Measurements from ENCODE around the gene AGBL4.

The AGBL4 gene

DNA sequence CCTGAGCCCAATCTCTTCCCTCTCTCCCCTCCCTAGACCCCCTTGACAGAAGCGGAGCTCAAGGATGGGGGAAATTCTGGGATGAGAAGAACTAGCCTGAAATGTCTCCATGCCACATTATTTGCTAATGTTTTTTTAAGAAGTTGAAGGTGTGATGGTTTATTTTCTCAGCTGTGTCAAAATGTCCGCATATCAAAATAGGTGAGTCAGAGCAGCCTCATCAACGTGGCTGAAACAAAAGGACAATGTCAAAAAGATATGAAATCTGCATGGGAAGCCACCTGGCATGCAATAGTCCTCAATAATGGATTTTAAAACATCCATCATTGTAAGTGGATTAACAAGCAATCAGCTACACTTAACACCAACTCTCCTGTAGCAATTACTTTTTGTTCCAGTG lies 1348.5 kb downstream of the AGBL4 start:
- DNase-seq, result no peak

DNA sequence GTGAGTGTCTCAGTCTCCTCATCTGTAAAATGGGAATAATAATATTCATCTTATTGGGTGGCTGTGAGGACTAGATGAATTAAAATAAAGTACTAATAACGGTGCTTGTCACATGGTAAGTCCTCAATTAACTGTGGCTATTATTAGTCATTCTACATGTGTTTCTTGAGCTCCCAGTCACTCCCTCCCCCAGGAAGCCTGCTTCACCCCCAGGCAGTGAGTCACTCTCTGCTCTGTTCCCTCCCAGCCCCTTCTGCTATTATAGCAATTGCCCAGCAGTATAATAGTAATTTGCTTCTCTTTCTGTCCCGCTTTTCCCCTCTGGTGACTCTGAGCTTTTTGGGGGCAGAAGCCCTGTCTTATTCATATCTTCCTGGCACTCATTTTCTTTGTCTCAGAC lies 1349.1 kb downstream of the AGBL4 start:
- DNase-seq, result no peak

DNA sequence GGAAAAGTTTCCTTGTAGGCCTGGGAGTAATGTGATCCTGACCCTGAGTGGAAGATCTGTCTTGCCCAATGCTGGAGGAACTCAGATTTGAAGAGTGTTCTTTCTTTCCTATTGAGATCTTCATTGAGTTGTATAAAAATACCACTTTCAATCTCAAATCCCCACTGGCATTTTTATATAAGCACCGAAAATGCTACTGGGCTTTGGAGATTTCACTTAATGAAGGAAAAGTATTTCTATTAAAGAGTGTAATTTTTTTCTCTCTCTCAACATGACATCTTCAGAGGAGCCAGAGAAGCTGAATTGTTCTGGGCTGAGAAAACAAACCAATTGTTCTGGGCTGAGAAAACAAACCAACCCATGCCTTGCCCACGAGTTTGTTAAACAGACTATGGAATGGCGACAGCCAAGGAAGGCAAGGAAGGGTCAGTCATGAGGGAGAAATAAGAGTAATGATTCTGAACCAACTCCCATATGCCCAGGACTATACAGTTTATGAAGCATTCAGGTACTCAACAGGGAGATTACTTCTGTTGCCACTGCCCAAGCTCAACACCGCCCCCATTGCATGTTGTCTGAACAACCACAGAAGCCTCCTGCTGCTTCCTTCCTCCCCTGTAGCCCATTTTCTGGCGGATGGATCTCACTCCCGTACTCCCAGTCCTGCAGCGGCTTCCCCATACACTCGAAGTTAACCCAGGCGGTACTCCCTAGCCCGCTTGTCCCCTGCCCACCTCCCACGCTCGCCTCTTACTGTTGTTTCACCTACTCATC lies 1350.2 kb downstream of the AGBL4 start:
- DNase-seq, result no peak

DNA sequence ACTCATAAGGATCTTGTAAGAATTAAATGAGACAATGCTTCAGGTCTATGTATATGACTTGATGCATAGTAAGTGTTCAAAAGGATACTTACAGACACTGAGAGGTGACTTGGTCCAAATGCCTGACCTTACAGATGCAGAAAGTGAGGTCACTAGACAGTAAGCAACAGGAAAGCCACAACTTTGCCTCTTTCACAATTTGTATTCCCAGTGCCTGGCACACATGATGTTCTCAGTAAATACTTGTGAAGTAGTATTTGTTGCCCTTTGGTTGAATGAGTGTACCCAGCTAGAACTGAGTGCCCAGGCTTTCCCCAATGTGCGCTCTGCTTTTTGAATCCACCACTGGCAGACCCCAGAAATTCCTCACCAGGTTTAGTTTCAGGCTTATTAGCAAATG lies 1352.2 kb downstream of the AGBL4 start:
- no peak for DNase-seq

DNA sequence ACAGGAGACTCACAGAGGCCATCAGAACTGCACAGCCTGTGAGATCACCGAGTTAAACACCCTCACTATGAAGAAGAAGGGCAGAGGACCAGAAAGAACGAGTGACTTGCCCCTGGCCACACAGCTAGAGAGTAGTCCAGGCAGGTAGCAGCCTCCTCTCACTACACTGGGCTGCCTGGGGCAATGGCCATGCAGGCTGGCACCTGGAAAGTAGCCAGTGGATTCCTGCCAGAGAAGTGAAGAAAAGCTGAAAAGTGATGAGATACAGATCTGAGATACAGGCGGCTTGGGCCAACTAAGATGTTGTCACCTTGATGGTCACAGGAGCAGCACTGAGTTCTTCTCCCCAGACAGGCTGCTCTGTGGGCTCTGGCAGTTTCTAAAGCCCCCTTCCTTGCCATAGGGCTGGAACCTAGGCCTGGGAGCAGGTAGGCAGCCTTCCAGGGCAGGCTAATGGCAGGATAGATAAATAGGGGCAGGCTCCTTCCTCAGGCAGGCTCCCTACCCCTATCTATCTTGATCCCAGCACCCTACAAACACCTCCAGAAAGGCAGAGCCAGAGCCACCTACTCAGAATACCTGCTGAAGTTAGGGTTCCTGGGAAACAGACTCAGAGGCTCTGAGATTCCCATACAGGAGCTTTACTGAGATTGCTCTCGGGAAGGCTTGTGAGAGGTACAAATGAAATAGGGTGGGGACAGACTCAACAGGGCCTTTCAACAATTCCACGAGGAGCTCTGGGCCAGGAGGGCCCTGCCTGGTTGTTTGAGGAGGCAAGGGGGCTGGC lies 1353.3 kb downstream of the AGBL4 start:
- DNase-seq, result no peak

DNA sequence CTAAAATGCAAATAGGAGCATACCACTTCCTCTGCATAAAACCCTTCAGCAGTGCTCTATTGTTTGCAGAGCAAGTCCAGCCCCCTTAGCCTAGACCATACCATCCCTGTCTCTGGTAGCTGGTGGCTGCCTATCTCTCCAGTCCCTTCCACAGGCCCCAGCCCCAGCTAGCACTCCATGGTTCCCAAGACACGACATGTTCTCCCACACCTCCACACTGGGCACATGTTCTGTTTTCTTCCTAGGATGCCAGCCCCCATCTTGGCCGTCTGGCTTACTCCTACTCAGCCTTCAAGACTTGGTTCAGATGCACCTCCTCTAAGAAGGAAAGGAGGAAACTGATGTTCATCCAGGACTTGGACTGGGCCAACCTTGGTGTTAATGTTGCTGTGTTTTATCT lies 1355.4 kb downstream of the AGBL4 start:
- DNase-seq, result no peak

DNA sequence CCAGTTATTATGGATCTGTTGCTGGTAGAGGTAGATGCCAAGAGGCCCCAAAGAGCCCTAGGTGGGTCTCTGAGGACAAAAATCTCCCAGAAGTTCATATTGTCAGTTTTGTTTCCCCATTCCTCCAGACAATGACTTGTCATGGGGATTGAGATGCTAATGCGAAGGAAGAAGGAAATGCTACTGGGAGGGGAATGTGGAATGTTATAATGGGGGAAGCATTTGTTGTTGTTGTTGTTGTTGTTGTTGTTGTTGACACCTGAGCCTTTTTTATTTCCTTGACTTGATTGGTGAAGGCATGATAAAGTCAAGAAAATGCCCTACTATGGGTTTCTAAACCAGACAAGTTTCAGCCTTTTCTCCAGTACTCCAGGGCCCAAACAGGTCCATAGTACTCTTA lies 1356.0 kb downstream of the AGBL4 start:
- no peak for DNase-seq

DNA sequence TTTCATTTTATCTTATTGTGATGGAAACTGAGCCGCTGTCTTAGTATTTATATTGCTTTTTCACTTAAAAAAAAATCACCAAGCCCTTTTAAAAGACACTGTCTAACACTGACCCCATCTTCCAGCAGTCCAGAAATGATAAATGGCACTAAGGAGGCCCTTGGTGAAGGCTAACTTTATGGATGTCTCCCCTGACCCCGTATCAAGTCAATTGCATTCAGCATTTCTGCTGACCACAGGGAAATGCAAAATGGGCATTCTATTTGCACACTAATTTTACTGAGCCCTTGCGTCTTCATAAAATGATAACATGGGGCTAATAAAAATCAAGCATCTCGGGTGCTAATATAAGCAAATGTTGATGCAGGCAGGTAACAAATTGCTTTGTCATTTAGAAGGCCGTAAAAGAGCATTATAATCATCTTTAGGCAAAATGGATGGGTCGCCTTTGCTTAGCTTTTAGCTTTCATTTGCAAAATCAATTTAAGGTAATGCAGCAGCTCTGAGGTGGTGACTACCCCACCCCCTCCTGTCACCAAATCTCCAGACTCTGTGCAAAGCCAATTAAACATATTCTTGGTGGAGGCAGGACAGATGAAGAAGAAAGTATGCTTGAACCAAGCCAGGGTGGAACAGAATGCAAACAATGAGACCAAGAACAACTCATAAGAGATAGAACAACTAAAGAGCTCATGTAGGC lies 1357.9 kb downstream of the AGBL4 start:
- no peak for DNase-seq

DNA sequence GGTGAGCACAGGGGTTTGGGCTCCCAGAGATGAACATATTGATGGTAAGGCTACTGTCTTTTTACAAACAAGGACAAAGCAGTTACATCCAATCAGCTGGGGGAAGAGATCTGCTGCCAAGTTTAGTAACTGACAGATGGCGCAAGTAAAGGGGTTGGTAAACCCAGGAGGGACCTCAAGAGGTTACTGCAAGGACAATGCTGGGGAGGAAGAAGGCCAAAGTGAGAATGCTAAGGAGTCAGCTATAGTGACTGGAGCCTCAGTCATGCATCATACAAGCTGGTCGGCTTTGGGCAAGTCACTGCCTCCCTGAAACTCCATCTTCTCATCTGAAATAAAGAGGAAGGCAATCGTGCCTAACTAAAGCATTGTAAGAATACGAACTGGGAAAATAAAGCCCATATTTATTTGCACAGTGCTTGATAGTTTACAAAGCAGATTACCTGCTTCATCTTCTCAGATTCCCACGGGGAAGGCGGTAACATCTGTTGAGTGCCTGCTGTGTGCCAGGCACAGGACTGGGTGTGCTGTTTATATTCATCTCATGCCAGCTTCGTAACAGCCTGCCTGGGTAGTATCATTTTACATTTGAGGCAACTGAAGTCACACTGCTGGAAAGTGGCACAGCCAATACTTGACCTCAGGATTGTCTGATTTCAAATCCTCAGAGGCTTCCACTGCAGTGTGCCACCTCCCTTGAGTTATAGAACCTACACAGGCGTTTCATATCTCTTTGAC lies 1361.9 kb downstream of the AGBL4 start:
- no peak for DNase-seq

DNA sequence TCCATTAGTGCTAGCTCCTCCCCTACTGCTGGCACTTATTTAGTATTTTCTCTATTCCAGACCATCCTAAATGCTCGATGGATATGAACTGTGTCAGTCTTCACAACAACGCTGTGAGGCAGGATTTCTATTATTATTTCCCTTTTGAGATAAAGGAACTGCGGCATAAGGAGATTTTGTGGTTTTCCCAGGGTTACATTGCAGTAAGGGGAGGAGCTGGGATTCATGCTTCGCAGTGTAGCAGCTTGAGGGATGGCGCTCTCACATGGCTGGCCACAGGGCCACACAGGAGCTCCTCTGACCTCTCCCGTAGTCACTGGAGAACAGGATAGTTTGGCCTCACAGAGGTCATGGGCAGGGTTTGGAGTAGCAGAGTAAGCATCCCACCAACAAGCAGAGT lies 1364.0 kb downstream of the AGBL4 start:
- DNase-seq, result no peak

DNA sequence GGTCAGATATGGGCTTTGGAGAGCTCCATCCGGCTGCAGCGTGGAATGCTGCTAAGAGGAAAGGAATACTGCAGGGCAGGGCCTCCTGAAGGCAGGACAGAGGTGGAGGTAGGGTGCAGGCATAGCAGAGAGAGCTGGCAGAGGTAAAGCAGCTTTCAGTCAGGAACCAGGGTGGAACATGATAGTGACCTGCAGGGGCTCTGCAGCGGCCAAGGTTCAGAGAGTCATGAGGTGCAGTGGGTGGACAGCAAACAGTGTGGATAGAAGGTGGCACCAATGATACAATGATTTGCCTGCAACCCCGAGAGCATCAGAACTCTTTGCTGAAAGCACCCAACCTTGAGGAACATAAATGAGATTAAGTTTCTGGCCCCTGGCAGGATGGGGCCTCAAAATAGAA lies 1366.3 kb downstream of the AGBL4 start:
- DNase-seq, result no peak

DNA sequence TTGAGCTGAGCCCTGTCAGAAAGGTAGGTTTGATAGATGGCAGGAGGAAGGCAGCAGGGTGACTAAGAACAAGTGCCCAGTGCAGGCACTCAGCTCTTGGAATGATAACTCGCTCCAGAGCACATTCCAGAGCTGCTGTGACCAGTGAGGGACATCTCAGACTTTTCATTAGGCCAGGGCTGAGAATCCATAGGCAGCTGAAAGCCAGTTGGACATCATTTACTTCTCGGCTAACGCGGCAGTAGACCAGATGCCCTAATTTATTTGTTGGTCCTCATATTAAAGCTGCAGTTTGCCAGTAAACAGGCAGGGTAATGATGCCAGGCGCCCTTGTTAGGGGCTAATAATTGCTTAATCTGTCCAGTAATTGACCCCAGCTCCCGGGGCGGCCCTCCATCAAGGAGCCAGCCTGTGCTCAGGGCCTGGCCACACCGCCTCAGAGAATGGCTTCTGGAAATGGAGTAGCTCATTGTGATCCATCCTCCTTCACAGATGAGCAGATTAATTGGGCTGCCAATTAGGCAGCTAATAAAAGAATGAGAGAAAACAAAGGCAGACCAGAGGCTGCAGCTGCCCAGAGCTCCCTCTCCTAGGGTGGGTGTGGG lies 1369.0 kb downstream of the AGBL4 start:
- no peak for DNase-seq

DNA sequence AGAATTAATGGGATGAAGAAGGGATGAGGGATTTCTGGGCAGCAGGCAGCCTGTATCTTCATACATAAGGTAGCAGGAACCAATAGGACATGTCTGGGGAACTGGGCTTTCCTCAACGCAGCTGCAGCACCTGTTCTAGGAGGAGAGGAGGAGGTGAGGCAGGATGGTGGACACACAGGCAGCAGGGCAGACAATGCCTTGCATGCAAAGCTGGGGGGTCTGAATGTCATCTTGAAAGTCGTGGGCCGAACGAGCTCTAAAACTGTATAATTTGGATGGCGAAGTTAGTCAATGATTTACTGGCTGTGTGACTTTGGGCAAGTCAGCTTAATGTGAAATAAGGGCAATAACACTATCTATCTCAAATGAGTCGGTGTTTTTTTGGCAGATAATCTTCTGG lies 1371.4 kb downstream of the AGBL4 start:
- no peak for DNase-seq

DNA sequence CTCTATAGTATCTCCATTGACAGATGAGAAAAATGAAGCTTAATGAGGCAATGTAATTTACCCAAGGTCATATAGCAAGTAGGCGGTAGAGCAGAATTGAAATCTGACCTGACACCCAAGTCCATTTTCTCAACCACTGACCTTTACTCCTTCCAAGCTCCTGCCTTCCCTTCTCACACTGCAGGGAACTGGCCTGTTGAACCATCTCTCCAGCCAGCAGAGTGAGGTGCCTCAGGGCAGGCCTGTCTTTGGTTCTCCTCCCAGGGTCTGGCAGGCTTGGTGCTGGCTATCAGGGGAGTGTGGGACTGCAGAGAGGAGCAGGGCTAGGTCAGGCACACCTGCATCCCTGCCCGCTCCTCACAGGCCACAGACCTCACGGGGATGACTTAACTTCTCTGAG lies 1373.9 kb downstream of the AGBL4 start:
- no peak for DNase-seq

DNA sequence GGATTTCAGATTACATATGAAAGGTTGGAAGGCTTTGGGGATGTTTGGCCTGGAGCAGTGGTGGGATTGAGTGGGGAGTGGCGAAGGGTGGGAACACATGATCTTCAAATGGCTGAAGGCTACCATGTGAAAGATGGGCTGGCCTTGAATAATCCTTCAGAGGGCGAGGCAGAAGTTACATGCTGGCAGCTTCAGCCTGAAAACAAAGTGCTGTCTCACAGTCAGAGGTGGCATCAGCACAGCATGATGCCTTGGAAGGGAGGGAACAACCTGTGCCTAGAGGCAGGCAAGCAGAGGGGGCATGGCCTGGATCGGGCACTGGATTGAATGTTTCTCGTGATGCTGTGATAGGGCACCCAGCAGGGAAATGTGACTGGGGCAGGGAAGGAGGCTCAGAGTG lies 1377.9 kb downstream of the AGBL4 start:
- DNase-seq, result no peak

DNA sequence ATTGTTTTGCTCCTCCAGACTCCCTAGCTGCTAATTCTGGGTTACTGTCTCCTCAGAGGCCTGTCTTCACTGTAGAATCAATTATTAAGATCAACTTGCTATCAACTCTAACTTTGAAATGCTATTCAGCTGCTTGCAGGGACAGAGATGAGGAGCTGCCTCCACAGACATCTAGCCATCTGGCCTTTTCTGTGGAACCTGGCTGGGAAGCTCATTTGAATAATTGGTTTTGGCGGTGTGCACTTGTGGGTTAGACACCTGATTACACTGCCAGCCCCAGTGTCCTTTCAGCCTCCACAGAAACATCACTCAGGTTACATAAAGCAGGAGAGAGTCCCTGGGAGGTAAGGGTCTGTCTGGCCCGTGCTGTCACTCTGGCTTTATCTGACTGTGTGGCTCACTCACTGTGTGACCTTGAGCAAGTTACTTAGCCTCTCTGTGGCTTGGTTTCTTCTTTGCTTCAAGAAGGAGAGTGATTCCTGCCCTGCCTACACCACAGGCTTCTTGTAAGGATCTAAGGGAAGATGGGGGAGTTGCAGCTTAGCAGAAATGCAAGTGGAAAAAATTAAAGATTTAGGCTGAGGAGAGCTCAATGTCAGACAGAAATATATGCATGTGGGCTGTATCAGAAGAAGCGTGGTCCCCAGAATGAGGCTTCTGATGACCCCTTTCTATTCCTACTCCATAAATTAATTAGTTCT lies 1378.7 kb downstream of the AGBL4 start:
- no peak for DNase-seq

DNA sequence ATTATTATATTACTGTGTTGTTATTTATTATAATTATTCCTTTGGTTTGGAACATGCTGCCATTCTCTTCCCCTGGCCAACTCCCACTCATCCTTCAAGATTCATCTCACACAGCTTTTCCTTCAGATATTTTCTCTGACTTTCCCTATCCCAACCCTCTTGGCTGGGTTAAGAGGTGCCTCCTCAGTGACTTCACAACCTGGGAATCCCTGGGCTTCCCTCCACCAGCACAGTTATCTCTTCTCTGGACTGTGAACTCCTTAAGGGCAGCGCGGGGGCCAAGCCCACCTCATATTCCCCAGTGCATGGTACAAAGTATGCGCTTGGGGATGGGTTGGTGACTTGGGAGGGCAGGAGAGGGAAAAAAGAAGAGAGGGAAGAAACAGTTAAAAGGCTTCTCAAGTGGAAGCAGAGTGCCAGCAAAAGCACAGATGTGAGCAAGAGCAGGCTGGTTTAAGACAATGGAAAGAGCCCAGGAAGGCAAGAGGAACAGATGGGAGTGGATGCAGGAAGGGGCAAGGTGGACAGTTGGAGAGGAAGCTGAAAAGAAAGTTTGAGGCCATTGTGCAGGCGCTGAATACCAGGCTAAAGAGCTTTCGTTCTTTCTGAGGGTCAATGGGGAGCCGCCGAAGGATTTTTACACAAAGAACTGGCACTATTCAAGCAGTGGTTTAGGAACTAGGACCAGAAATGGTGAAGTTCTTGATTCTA lies 1379.4 kb downstream of the AGBL4 start:
- no peak for DNase-seq

DNA sequence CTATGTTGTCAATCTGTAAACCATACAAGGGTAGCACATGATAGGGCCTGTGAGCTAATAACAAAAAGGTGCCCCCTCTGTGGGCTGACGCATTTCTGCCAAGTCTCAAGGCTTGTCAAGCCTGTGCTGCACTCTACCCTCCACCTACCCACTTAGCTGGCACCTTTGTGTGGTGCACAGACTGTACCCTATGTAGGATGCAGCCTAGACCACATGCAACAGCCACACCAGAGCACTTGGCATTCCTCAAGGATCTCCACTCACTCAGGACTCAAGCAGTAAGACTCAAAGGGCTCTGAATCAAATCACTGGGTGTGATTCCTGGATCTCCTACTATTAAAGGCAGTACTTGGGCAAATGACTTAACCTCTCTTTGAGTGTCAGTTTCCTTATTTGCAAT lies 1380.6 kb downstream of the AGBL4 start:
- no peak for DNase-seq

DNA sequence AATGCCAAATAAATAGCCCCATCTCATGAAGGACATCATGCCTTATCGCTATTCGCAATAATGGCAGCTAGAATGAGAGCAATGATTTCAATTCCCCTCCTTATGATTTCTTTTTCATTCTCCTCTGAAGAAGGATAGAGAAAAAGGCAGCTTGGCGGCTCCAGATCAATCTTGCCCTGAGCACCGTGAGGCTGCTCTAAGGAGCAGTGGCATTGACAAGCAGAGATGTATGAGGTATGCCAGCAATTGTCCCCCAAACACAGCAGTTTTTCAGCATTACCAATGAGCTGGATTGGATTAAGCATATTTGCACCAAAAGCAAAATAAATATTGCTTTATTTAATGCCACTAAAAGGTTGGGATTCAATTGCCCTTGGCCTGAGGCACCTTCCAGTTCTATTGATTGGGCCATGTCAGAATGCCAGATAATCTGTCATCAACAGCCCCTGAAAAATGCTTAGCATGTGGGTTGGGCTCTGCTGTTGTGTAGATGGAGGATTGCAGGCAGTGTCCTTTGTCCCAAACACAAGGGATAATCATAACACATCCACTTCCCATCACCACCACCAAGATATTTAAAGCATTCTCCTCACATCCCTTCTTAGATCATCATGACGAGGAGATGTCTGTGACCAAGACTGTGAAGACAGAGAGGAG lies 1382.8 kb downstream of the AGBL4 start:
- no peak for DNase-seq

DNA sequence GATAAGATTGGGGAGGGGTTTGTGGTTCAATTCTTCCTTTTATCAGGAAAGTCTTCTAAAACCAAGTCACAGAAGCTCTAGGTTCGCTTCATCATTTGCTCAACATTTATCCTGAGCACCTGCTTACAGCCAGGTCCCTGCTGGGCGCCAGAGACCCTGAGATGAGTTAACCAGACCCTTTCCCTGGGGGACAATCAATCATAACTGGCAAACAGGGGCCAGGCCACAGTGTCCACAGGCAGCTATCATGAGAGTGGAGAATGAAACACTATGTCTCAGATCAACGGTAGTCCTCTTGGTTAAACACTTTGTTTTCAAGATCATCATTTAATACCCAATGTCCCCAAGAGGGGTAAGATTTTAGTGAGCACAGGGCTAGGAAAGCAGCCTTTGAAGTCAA lies 1393.9 kb downstream of the AGBL4 start:
- DNase-seq, result no peak

DNA sequence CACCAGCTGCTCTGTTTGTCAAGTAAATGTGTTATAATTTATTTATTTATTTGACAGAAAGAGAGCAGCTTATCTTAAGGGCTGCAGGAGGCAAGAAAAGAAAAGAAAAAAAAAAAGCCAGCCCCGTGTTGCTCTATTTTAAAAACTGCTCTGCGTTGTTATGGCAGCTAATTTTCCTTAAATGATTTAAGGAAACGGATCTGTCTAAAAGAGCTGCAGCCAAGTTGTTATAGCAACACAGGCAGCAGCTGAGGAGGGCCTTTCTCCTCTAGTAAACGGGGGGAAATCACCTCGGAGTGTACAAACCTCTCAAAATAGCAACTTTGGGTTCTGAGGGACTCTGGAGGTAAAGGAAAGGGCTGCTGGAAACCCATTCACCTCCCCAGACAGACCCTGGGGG lies 1396.3 kb downstream of the AGBL4 start:
- DNase-seq, result no peak

Data from HCEC 1CT (cell line).